ENCODE data around the gene SORCS1.

- TF ChIP-seq, protein P1, sequence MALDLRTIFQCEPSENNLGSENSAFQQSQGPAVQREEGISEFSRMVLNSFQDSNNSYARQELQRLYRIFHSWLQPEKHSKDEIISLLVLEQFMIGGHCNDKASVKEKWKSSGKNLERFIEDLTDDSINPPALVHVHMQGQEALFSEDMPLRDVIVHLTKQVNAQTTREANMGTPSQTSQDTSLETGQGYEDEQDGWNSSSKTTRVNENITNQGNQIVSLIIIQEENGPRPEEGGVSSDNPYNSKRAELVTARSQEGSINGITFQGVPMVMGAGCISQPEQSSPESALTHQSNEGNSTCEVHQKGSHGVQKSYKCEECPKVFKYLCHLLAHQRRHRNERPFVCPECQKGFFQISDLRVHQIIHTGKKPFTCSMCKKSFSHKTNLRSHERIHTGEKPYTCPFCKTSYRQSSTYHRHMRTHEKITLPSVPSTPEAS (tag by site-specific recombination; IDR thresholded peaks at IDR 0.05): no peak
- TF ChIP-seq, protein P2, sequence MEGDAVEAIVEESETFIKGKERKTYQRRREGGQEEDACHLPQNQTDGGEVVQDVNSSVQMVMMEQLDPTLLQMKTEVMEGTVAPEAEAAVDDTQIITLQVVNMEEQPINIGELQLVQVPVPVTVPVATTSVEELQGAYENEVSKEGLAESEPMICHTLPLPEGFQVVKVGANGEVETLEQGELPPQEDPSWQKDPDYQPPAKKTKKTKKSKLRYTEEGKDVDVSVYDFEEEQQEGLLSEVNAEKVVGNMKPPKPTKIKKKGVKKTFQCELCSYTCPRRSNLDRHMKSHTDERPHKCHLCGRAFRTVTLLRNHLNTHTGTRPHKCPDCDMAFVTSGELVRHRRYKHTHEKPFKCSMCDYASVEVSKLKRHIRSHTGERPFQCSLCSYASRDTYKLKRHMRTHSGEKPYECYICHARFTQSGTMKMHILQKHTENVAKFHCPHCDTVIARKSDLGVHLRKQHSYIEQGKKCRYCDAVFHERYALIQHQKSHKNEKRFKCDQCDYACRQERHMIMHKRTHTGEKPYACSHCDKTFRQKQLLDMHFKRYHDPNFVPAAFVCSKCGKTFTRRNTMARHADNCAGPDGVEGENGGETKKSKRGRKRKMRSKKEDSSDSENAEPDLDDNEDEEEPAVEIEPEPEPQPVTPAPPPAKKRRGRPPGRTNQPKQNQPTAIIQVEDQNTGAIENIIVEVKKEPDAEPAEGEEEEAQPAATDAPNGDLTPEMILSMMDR (tag by site-specific recombination; IDR thresholded peaks at IDR 0.05): no peak
- no peak for TF ChIP-seq ZBTB21 (tag by site-specific recombination; IDR thresholded peaks at IDR 0.05)
- no peak for TF ChIP-seq MZF1 (tag by site-specific recombination; IDR thresholded peaks at IDR 0.05; ENCODE audit: borderline replicate concordance)
Measured at GRCh38 chr10:106973288-106973687, 191.2 kb downstream of the SORCS1 start.

All from HEK293 (cell line).